Type B pancreatic cell (in vitro differentiated cells): ENCODE measurements around the gene ZP2. TPM values are rescaled to one million over a fixed set of nuclear protein-coding genes. Genes with fewer than 3 reads are reported as not detected.

Experiments
- DNase-seq: peaks from one replicate; pipeline ENCODE4 v3.0.0; 2021; ENCODE audit warnings: mixed read lengths; ENCODE audit not compliant: unreplicated experiment; ENCODE audit errors: extremely low spot score
- H3K27ac Mint-ChIP-seq: 2 replicates; pipeline ENCODE4 v1.8.0; 2021; ENCODE audit warnings: mild to moderate bottlenecking, mixed read lengths
- H3K27me3 Mint-ChIP-seq: 2 replicates; pipeline ENCODE4 v1.8.0; 2021; ENCODE audit warnings: mixed read lengths
- H3K36me3 Mint-ChIP-seq: 2 replicates; pipeline ENCODE4 v1.8.0; 2021; ENCODE audit warnings: mixed read lengths
- H3K4me1 Mint-ChIP-seq: one replicate; pipeline ENCODE4 v1.8.0; 2021; ENCODE audit warnings: mixed read lengths; ENCODE audit not compliant: unreplicated experiment
- H3K4me3 Mint-ChIP-seq: 2 replicates; pipeline ENCODE4 v1.8.0; 2021; ENCODE audit warnings: mild to moderate bottlenecking, mixed read lengths
- H3K9me3 Mint-ChIP-seq: 2 replicates; pipeline ENCODE4 v1.8.0; 2021; ENCODE audit warnings: mixed read lengths
- CTCF ChIP-seq: fragments of 200-600 bp; sonication (generic); conservative IDR thresholded peaks from 2 replicates; pipeline ENCODE4 v1.5.0; 2021; ENCODE audit warnings: antibody characterized with exemption, mild to moderate bottlenecking
- total RNA-seq: library from RNA; stranded (reverse); gene quantifications from 2 replicates; pipeline ENCODE4 v1.2.1, GENCODE V29; 2021; ENCODE audit warnings: low replicate concordance

The ZP2 gene
- total RNA-seq, 1 donor from 2014 or later = not detected

- no peak overlapping the region for H3K27ac Mint-ChIP-seq
- no peak overlapping the region for H3K4me3 Mint-ChIP-seq
- DNase-seq = no peak
- no peak for TF ChIP-seq CTCF
- peaks cover 18% of the 10 kb centered on the region for H3K27me3 Mint-ChIP-seq
- peaks cover 4% of the 10 kb centered on the region for H3K4me1 Mint-ChIP-seq
- no peaks in the 10 kb centered on the region for H3K9me3 Mint-ChIP-seq
- no peaks in the 10 kb centered on the region for H3K36me3 Mint-ChIP-seq
These were observed 18.4 kb downstream of the ZP2 start for GRCh38 chr16:21192991-21193390.

- TF ChIP-seq CTCF = no peak
- H3K4me1 Mint-ChIP-seq = peaks cover 4% of the 10 kb centered on the region
- H3K9me3 Mint-ChIP-seq = no peaks in the 10 kb centered on the region
- H3K4me3 Mint-ChIP-seq = no peak overlapping the region
- H3K27me3 Mint-ChIP-seq = peaks cover 18% of the 10 kb centered on the region
- no peaks in the 10 kb centered on the region for H3K36me3 Mint-ChIP-seq
- DNase-seq = no peak
- no peak overlapping the region for H3K27ac Mint-ChIP-seq
These were observed 20.8 kb downstream of the ZP2 start for GRCh38 chr16:21190599-21190998.

GRCh38 chr16:21190013-21190412, 21.4 kb downstream of the ZP2 start:
- no peaks in the 10 kb centered on the region for H3K9me3 Mint-ChIP-seq
- TF ChIP-seq CTCF = no peak
- DNase-seq = no peak
- H3K36me3 Mint-ChIP-seq = no peaks in the 10 kb centered on the region
- H3K27ac Mint-ChIP-seq = no peak overlapping the region
- peaks cover 4% of the 10 kb centered on the region for H3K4me1 Mint-ChIP-seq
- peaks cover 18% of the 10 kb centered on the region for H3K27me3 Mint-ChIP-seq
- no peak overlapping the region for H3K4me3 Mint-ChIP-seq

GRCh38 chr16:21189311-21189710, 22.1 kb downstream of the ZP2 start:
- Mint-ChIP-seq H3K4me1 (peaks cover 4% of the 10 kb centered on the region), H3K27me3 (peaks cover 15% of the 10 kb centered on the region), H3K27ac (no peak overlapping the region), H3K9me3 (no peaks in the 10 kb centered on the region), H3K36me3 (no peaks in the 10 kb centered on the region), H3K4me3 (no peak overlapping the region)
- TF ChIP-seq CTCF = no peak
- DNase-seq = no peak

GRCh38 chr16:21186326-21186691, 25.1 kb downstream of the ZP2 start:
- peaks cover 4% of the 10 kb centered on the region for H3K4me1 Mint-ChIP-seq
- no peak for DNase-seq
- H3K4me3 Mint-ChIP-seq = no peak overlapping the region
- TF ChIP-seq CTCF = no peak
- peaks cover 10% of the 10 kb centered on the region for H3K36me3 Mint-ChIP-seq
- H3K27ac Mint-ChIP-seq = no peak overlapping the region
- peaks cover 8% of the 10 kb centered on the region for H3K27me3 Mint-ChIP-seq
- no peaks in the 10 kb centered on the region for H3K9me3 Mint-ChIP-seq

GRCh38 chr16:21185659-21186325, 25.6 kb downstream of the ZP2 start:
- no peak for TF ChIP-seq CTCF
- H3K9me3 Mint-ChIP-seq = no peaks in the 10 kb centered on the region
- peaks cover 15% of the 10 kb centered on the region for H3K36me3 Mint-ChIP-seq
- H3K4me1 Mint-ChIP-seq = peaks cover 4% of the 10 kb centered on the region
- no peak overlapping the region for H3K27ac Mint-ChIP-seq
- peaks cover 8% of the 10 kb centered on the region for H3K27me3 Mint-ChIP-seq
- no peak for DNase-seq
- H3K4me3 Mint-ChIP-seq = no peak overlapping the region
